Measurements from ENCODE around the gene SPATA24. TPM values are rescaled to one million over a fixed set of nuclear protein-coding genes. Genes with fewer than 3 reads are reported as not detected.

The SPATA24 gene
- polyA plus RNA-seq, 3 donors: 9.9 to 20.2 (median 13.6) TPM

- no peak for DNase-seq
Measured at GRCh38 chr5:139384591-139385051, 19.3 kb downstream of the SPATA24 start.

- DNase-seq: no peak
Measured at GRCh38 chr5:139383993-139384590, 19.8 kb downstream of the SPATA24 start.

GRCh38 chr5:139383275-139383992, 20.5 kb downstream of the SPATA24 start, which contains the start of gene SLC23A1:
Gene SLC23A1 (minus strand): TSS chr5:139383297. CDS start chr5:139383253, 44 bp downstream.
- DNase-seq: peak; percentile 49

- DNase-seq: no peak
Measured at GRCh38 chr5:139382807-139383206, 21.1 kb downstream of the SPATA24 start.

- DNase-seq: no peak
Measured at GRCh38 chr5:139381837-139382761, 21.8 kb downstream of the SPATA24 start.

GRCh38 chr5:139379626-139380449, 24.1 kb downstream of the SPATA24 start:
- no peak for DNase-seq

GRCh38 chr5:139378941-139379361, 24.9 kb downstream of the SPATA24 start:
- DNase-seq: no peak

GRCh38 chr5:139378101-139378825, 25.6 kb downstream of the SPATA24 start:
- no peak for DNase-seq

- DNase-seq: no peak
Measured at GRCh38 chr5:139377226-139377625, 26.7 kb downstream of the SPATA24 start.

GRCh38 chr5:139376364-139376763, 27.5 kb downstream of the SPATA24 start:
- DNase-seq: no peak

- no peak for DNase-seq
Measured at GRCh38 chr5:139374909-139375308, 29.0 kb downstream of the SPATA24 start.

- no peak for DNase-seq
Measured at GRCh38 chr5:139371482-139372435, 32.1 kb downstream of the SPATA24 start.

- DNase-seq: no peak
Measured at GRCh38 chr5:139369181-139369580, 34.7 kb downstream of the SPATA24 start.

- no peak for DNase-seq
Measured at GRCh38 chr5:139368613-139369012, 35.3 kb downstream of the SPATA24 start.

- DNase-seq: no peak
Measured at GRCh38 chr5:139364466-139364865, 39.4 kb downstream of the SPATA24 start.

GRCh38 chr5:139363937-139364336, 40.0 kb downstream of the SPATA24 start:
- DNase-seq: no peak

GRCh38 chr5:139361835-139362429, 42.0 kb downstream of the SPATA24 start:
- DNase-seq: no peak

- DNase-seq: no peak
Measured at GRCh38 chr5:139360384-139360783, 43.5 kb downstream of the SPATA24 start.

- no peak for DNase-seq
Measured at GRCh38 chr5:139358064-139358463, 45.8 kb downstream of the SPATA24 start.

Measured in renal pelvis (tissue), 4 donors.